NCI-H146 (cell line): Measurements from ENCODE around the gene TAAR6.
A peak's percentile ranks its signal among the peaks of the same experiment; 100 is the strongest.
"Not testable (repeated sequence)": the region's sequence is repeated elsewhere in the genome, so short reads cannot be mapped to it uniquely, and the experiment has no call there.

ENCODE experiments used
- DNase-seq: peaks from one replicate; lab custom pipeline; 2025; lab: John Stamatoyannopoulos, UW

TAAR6 gene

DNA sequence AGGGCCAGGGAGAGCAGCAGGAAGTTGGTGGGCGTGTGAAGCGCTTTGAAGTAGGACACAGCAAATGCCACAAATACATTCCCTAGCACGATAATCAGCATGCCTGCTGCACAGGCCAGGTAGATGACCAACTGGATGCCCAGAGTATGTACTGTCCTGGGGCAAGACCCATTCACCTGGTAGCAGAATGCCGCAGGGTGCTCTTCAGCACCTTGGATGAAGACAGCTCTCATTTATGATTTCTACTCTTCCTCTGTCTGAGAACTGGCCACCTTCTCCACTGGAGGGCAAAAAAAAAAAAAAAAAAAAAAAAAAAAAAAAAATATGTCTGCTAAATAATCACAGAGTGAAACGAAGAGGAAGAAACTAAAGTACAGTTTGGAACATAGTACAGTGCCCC, 19.3 kb downstream of the TAAR6 start, which contains the start of gene TAAR5:
TAAR5 (minus strand) TSS at position 288 of the 400 bp plus-strand sequence; CDS start at position 233, 55 bp downstream.
- no peak for DNase-seq

DNA sequence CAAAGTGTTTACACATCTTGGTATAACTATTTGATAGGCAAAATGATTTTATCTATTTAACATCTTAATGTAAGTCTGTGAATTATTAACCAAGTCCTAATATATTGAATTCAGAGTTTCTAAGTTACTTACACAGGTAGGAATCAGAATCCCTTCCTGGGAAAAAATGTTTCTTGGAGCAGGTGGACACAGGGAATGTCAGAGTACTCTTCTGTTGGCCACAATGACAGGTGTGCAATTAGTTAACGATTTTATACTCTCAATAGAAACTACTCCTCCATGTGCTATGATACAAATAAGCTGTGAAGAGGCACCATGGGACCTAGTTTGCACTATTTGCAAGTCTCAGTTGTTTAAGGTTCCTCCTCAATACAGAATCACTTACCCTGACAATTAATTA, 20.2 kb downstream of the TAAR6 start:
- DNase-seq: peak; percentile 58

- no peak for DNase-seq
These were observed 22.7 kb downstream of the TAAR6 start for GRCh38 chr6:132592855-132593254.

DNA sequence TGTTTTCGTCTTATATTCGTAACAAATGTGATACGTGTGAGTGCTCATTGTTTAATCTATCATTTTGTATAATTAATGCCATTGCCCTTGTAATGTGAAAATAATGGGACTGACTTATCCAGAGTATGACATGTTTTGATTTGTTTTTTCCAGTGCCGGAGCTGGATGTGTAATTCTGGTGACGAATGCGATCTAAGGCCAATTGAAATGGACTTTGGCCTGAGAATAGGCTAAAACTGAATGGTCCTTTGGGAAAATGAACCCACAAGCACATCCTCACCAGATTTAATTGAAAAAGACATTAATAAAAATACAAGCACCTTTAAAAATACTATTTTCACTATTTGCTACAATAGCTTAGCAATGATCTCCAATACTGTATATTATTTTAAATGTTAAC, 26.1 kb downstream of the TAAR6 start:
- no peak for DNase-seq

DNA sequence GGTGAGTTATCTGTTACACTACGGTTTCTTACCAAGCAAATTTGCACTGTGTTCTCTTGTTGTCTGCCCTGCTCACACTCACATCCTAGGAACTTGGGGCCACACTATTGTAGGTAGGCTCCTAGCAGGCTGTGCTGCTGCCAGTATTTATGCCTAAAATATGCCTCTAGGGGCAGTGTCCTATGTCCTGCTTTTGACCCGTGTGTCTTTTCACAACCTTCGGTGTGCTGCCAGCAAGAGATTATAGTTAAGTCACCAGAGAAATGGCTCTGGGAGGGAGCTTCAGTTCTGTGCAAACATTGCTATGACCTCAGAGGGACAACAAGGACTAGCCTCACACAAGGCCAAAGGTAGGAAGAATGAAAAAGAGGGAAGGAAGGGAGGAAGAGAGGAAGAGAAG, 28.4 kb downstream of the TAAR6 start:
- DNase-seq: peak; percentile 17

DNA sequence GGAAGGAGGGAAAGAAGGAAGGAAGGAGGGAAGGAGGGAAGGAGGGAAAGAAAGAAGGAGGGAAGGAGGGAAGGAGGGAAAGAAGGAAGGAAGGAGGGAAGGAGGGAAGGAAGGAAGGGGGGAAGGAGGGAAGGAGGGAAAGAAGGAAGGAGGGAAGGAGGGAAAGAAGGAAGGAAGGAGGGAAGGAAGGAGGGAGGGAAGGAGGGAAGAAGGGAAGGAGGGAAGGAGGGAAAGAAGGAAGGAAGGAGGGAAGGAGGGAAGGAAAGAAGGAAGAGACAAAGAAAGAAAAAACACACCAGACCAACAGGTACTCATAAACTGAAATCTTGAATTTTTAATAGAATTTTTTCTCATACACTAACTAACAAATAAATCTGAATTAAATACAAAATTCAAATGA, 30.8 kb downstream of the TAAR6 start:
- DNase-seq: not testable (repeated sequence)

- DNase-seq: no peak
These were observed 34.6 kb downstream of the TAAR6 start for GRCh38 chr6:132604635-132605152.

DNA sequence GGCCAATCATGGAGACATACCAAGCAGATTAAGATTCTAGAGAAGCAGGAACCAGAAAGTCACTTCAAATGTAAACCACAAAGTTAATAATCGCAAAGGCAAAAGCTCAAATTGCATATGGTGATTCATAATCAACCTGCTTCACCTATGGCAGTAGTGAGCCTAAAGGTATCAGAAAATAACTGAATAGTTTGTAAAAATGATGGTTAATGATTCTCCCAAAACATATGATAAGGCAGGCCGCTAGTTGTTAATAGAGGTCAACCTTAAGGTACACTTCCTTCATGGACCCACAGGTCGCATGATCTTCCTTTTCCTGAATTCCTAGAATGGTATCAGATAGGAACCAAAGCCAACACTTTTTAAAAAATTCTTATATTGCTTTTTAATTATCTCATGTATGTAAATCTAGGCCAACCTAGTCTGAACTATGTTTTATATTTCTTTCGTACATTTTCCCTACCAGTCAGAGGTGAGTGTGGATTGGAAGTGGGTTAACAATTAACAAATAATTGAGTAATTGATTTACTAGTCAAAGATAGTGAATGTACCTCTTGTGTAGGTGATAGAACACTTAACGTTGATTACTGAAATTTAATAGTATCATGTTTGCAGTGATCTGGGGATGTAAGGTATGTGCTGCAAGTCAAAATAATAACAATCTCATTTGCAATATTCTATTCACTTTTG, 37.6 kb downstream of the TAAR6 start:
- DNase-seq: no peak

GRCh38 chr6:132611616-132612015, 41.5 kb downstream of the TAAR6 start:
- DNase-seq: no peak

GRCh38 chr6:132612449-132613108, 42.5 kb downstream of the TAAR6 start:
- no peak for DNase-seq

GRCh38 chr6:132614554-132614953, 44.4 kb downstream of the TAAR6 start:
- DNase-seq: no peak

GRCh38 chr6:132616677-132617076, 46.6 kb downstream of the TAAR6 start:
- no peak for DNase-seq
